GM12878 (cell line): ENCODE data around the gene CAPZB. TPM values are rescaled to one million over a fixed set of nuclear protein-coding genes. Genes with fewer than 3 reads are reported as not detected.

Source experiments
- ATAC-seq: fragments of 200-7000 bp; cut with Tn5 transposase; 3 replicates; pipeline ENCODE4 v1.9.1; 2020; ENCODE audit warnings: mild to moderate bottlenecking, moderate library complexity
- BruUV-seq: library from RNA; stranded (reverse); fragments of 400-500 nt; replicated peaks from 2 replicates; lab custom pipeline; 2021; lab: Mats Ljungman, UMichigan
- CTCF ChIA-PET: fragments of 300-600 bp; sonication (Branson Sonifier 250); formaldehyde crosslinking; extraction: SDS; loops from one replicate; lab custom pipeline; 2021; ENCODE audit warnings: inconsistent platforms; lab: Yijun Ruan, JAX
- POLR2A ChIA-PET: fragments of 350-600 bp; formaldehyde crosslinking; extraction: SDS; loops from one replicate; lab custom pipeline; 2021; ENCODE audit warnings: inconsistent platforms; lab: Charles Lee
- RAD21 ChIA-PET: fragments of 300-600 bp; sonication (Branson Sonifier 250); formaldehyde crosslinking; loops from one replicate; lab custom pipeline; 2023; ENCODE audit warnings: antibody characterized with exemption; ENCODE audit not compliant: unreplicated experiment; lab: Charles Lee
- SMC1A ChIA-PET: fragments of 300-600 bp; sonication (Branson Sonifier 250); formaldehyde crosslinking; loops from one replicate; lab custom pipeline; 2023; ENCODE audit not compliant: unreplicated experiment, uncharacterized antibody; lab: Charles Lee
- DNase-seq: peaks from one replicate; pipeline ENCODE4 v3.0.0-alpha.2; 2011; ENCODE audit warnings: low read depth, low spot score
- FAIRE-seq: peaks from 3 replicates; lab custom pipeline; 2011; peaks lifted over from hg19 to GRCh38; lab: Jason Lieb, UNC
- H2AFZ ChIP-seq: 2 replicates; pipeline ENCODE4 v1.6.0; 2011; ENCODE audit warnings: low read depth, low read length, control low read depth; ENCODE audit not compliant: control insufficient read depth
- H3K27ac ChIP-seq: 2 replicates; pipeline ENCODE4 v1.5.1; 2011; ENCODE audit warnings: control low read depth; ENCODE audit not compliant: control insufficient read depth, insufficient read depth
- H3K27me3 ChIP-seq, 2 experiments: replicated peaks in 1 of 2; 2 replicates each; pipeline versions ENCODE4 v1.6.0 to v1.6.1; 2011; ENCODE audit warnings: low read length in 1 of 2; ENCODE audit not compliant: control insufficient read depth in 2 of 2, insufficient read depth in 2 of 2
- H3K36me3 ChIP-seq, 2 experiments: 2 replicates each; pipeline ENCODE4 v1.5.1; 2011; ENCODE audit warnings: low read length in 1 of 2; ENCODE audit not compliant: control insufficient read depth in 2 of 2, insufficient read depth in 2 of 2
- H3K4me1 ChIP-seq: 2 replicates; pipeline ENCODE4 v1.6.1; 2011; ENCODE audit warnings: mild to moderate bottlenecking, low read length, moderate library complexity, mixed read lengths; ENCODE audit not compliant: control insufficient read depth, insufficient read depth
- H3K4me2 ChIP-seq: 2 replicates; pipeline ENCODE4 v1.6.0; 2011; ENCODE audit warnings: control low read depth; ENCODE audit not compliant: control insufficient read depth, insufficient read depth
- H3K4me3 ChIP-seq: fragments of 200-600 bp; sonication (generic); 2 replicates; pipeline ENCODE4 v1.5.1; 2016
- H3K79me2 ChIP-seq: 2 replicates; pipeline ENCODE4 v1.6.0; 2011; ENCODE audit warnings: low read length; ENCODE audit not compliant: control insufficient read depth, insufficient read depth
- H3K9ac ChIP-seq: 2 replicates; pipeline ENCODE4 v1.8.0; 2011; ENCODE audit warnings: low read length, control low read depth, mixed read lengths; ENCODE audit not compliant: control insufficient read depth, insufficient read depth
- H3K9me3 ChIP-seq: replicated peaks from 3 replicates; pipeline ENCODE4 v1.5.1; 2011; ENCODE audit warnings: mild to moderate bottlenecking, low read length; ENCODE audit not compliant: control insufficient read depth, insufficient read depth
- H4K20me1 ChIP-seq: 2 replicates; pipeline ENCODE4 v1.6.0; 2011; ENCODE audit not compliant: control insufficient read depth, insufficient read depth
- BCL11A ChIP-seq: IDR thresholded peaks from 2 replicates; pipeline ENCODE4 v1.6.1; 2011; ENCODE audit warnings: low read depth, low read length
- CBFB ChIP-seq: IDR thresholded peaks from 2 replicates; pipeline ENCODE4 v1.6.1; 2016; ENCODE audit warnings: antibody characterized with exemption, low read depth
- EP300 ChIP-seq, 2 experiments: fragments of 150-350 bp in 1 of 2; IDR thresholded peaks; 2 replicates each; pipeline ENCODE4 v1.6.1; 2011 to 2012; ENCODE audit warnings: low read depth in 2 of 2, low read length in 2 of 2, borderline replicate concordance in 1 of 2, improper control_type of control experiment in 1 of 2, inconsistent platforms in 1 of 2; ENCODE audit not compliant: control insufficient read depth in 1 of 2
- ESRRA ChIP-seq: IDR thresholded peaks from 2 replicates; pipeline ENCODE4 v1.6.1; 2012; ENCODE audit warnings: mild to moderate bottlenecking, low read length, improper control_type of control experiment
- IRF4 ChIP-seq: IDR thresholded peaks from 2 replicates; pipeline ENCODE4 v1.6.1; 2011; ENCODE audit warnings: low read depth, low read length
- MAX ChIP-seq: IDR thresholded peaks from 2 replicates; pipeline ENCODE4 v1.6.1; 2012; ENCODE audit warnings: low read depth, low read length, improper control_type of control experiment
- PAX8 ChIP-seq: fragments of 450-650 bp; IDR thresholded peaks from 2 replicates; pipeline ENCODE4 v1.6.1; 2017; ENCODE audit warnings: mild to moderate bottlenecking, moderate library complexity
- RFX5 ChIP-seq: IDR thresholded peaks from 2 replicates; pipeline ENCODE4 v1.6.1; 2011; ENCODE audit warnings: low read depth, low read length, improper control_type of control experiment
- RUNX3 ChIP-seq: IDR thresholded peaks from 2 replicates; pipeline ENCODE4 v1.6.1; 2012; ENCODE audit warnings: low read length, inconsistent platforms
- WRNIP1 ChIP-seq: IDR thresholded peaks from 2 replicates; pipeline ENCODE4 v1.6.1; 2011; ENCODE audit warnings: low read depth, low read length, improper control_type of control experiment, borderline replicate concordance
- WGBS: methylation state at CpG from one replicate; pipeline ENCODE4 v1.1.6; 2016; ENCODE audit warnings: low lambda C conversion rate; ENCODE audit not compliant: insufficient replicate concordance, insufficient coverage; ENCODE audit errors: missing lambda C conversion rate; 5-methylcytosine and 5-hydroxymethylcytosine counted together
- in situ Hi-C: fragments of 300-500 bp; cut with MboI; formaldehyde crosslinking; loops from 9 replicates; pipeline ENCODE4 v1.14.3; 2018; ENCODE audit warnings: mixed read lengths
- intact Hi-C: fragments of 100-400 bp; cut with micrococcal nuclease; formaldehyde crosslinking; loops from one replicate; pipeline ENCODE4 v1.14.2; 2022; ENCODE audit not compliant: unreplicated experiment
- polyA plus RNA-seq, 11 experiments: library from polyadenylated mRNA; depleted of rRNA in 4 of 11; unstranded in 6 of 11; stranded (reverse) in 5 of 11; fragments of >200 nt; fragmentation: Nextera tagmentation in 4 of 11; fragmentation: Illumina TruSeq in 1 of 11; extraction: Ambion mirVana in 4 of 11; extraction: Trizol in 1 of 11; gene quantifications; 1 replicate in 1 of 11; 2 replicates in 10 of 11; pipeline versions ENCODE4 v1.2.1 to v1.2.3, GENCODE V29; 2011 to 2016; ENCODE audit warnings: inconsistent platforms in 2 of 11, missing spikeins in 2 of 11, low read depth in 1 of 11
- total RNA-seq, 4 experiments: library from RNA; depleted of rRNA in 3 of 4; stranded (reverse); fragments of >200 nt in 3 of 4; fragmentation: Illumina TruSeq in 1 of 4; extraction: Trizol in 1 of 4; gene quantifications; 2 replicates each; pipeline versions ENCODE4 v1.2.1 to v1.2.3, GENCODE V29; 2013 to 2021

The CAPZB gene
- total and polyA plus RNA-seq, 10 of the 15 experiments (the other 5 are each of a cell fraction or from before 2014, with no cell fraction given) = 104 to 454 (median 213) TPM

GRCh38 chr1:19457607-19458006 is 27.7 kb downstream of the CAPZB start:
- 76% methylated on average over 8 of the region's 8 CpGs for WGBS
- ChIA-PET RAD21 (interaction anchor here (0.6 kb wide), 1 partner anchor 1875 kb away, joined by 3 read pairs; no protein-coding TSS in a partner anchor), SMC1A (no interaction called here), POLR2A (interaction anchor here (1.0 to 1.5 kb wide), 3 partner anchors 10 to 25 kb away, joined by 3 to 5 read pairs (median 3); no protein-coding TSS in a partner anchor), CTCF (interaction anchor here (0.6 kb wide), 1 partner anchor 513 kb away, joined by 3 read pairs; no protein-coding TSS in a partner anchor)
- Histone ChIP-seq H3K4me2 (no peak overlapping the region), H3K9me3 (no peaks in the 10 kb centered on the region), H2AFZ (no peak overlapping the region), H3K9ac (no peak overlapping the region), H4K20me1 (peaks cover 13% of the 10 kb centered on the region), H3K36me3 (peaks cover 0 to 5% of the 10 kb centered on the region in 2 experiments; a peak in 2 of 4 replicates), H3K4me3 (no peak overlapping the region), H3K27me3 (no peaks in the 10 kb centered on the region), H3K27ac (no peak overlapping the region), H3K79me2 (peaks cover 91% of the 10 kb centered on the region), H3K4me1 (peaks cover 63% of the 10 kb centered on the region)
- intact Hi-C loops (no loop called here), in situ Hi-C loops (no loop called here)
- BruUV-seq = no TSS peak
- TF ChIP-seq RFX5 (no peak), PAX8 (no peak), MAX (no peak), IRF4 (no peak), EP300 (IDR thresholded peaks at IDR 0.05; ENCODE audit: borderline replicate concordance in 1 of 2, control insufficient read depth in 1 of 2, low read depth in 2 of 2, low read length in 2 of 2) (no peak), WRNIP1 (no peak), CBFB (no peak), ESRRA (no peak), BCL11A (no peak), RUNX3 (no peak)
- FAIRE-seq (no peak), DNase-seq (no peak), ATAC-seq (no peak)
